Measurements from ENCODE around the gene MEG3.
"Not testable (repeated sequence)": the region's sequence is repeated elsewhere in the genome, so short reads cannot be mapped to it uniquely, and the experiment has no call there.

MEG3 gene

GRCh38 chr14:100816950-100817901, 8.7 kb upstream of the MEG3 start:
- no peak for DNase-seq

GRCh38 chr14:100818221-100818699, 7.7 kb upstream of the MEG3 start:
- DNase-seq, result no peak

DNA sequence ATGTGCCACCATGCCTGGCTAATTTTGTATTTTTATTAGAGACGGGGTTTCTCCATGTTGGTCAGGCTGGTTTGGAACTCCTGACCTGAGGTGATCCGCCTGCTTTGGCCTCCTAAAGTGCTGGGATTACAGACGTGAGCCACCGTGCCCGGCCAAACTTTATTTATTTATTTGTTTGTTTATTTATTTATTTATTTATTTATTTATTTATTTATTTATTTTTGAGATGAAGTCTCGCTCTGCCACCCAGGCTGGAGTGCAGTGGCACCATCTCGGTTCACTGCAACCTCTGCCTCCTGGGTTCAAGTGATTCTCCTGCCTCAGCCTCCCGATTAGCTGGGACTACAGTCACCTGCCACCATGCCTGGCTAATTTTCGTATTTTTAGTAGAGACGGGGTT, 7.0 kb upstream of the MEG3 start:
- DNase-seq, result not testable (repeated sequence)

- no peak for DNase-seq
Measured at GRCh38 chr14:100819453-100819828, 6.5 kb upstream of the MEG3 start.

GRCh38 chr14:100819829-100820475, 6.0 kb upstream of the MEG3 start:
- DNase-seq, result no peak

- no peak for DNase-seq
Measured at GRCh38 chr14:100820957-100821356, 5.0 kb upstream of the MEG3 start.

DNA sequence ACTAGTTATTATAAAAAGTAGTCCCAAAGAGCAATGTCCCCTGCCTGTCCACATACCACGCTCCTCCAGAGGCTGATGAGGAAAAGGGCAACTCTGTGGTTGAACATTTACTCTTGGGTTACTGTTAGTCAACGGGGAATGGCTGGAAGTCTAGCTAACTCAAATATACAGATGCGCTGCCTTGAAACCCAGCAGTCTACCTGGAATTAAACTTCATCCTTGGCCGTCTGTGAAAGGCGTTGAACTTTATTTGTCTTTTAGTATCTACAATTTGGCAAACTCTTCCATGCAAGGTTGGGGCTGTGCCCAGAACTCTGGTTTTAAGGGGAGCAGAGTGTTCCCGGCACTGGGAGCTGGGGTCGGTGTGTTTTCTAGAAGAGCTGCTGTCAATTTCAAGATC, 3.9 kb upstream of the MEG3 start:
- no peak for DNase-seq

- no peak for DNase-seq
Measured at GRCh38 chr14:100822532-100823296, 3.2 kb upstream of the MEG3 start.

GRCh38 chr14:100823413-100824080, 2.4 kb upstream of the MEG3 start:
- DNase-seq, result no peak

DNA sequence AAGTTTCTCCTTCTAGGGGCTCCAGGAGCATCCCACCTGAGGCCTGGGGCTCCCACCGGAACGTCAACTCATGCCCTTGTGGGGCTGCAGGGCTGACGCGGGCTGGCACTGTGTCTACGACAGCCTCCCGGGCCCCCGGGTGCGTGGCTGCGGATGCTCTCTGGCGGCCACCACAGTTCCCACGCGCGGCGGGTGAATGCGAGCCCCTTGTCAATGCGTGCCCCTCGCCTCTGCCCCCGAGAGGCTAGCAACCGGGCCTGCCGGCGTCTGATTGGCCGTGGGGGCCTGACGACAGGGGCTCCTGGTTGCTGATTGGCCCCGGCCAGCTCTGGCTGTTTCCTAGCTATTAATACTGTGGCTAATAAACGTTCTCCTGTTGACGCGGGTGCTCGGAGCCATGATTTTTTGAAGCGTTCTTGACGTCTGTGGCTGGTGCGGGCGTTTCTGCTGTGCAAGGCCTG, 1.8 kb upstream of the MEG3 start:
- no peak for DNase-seq

DNA sequence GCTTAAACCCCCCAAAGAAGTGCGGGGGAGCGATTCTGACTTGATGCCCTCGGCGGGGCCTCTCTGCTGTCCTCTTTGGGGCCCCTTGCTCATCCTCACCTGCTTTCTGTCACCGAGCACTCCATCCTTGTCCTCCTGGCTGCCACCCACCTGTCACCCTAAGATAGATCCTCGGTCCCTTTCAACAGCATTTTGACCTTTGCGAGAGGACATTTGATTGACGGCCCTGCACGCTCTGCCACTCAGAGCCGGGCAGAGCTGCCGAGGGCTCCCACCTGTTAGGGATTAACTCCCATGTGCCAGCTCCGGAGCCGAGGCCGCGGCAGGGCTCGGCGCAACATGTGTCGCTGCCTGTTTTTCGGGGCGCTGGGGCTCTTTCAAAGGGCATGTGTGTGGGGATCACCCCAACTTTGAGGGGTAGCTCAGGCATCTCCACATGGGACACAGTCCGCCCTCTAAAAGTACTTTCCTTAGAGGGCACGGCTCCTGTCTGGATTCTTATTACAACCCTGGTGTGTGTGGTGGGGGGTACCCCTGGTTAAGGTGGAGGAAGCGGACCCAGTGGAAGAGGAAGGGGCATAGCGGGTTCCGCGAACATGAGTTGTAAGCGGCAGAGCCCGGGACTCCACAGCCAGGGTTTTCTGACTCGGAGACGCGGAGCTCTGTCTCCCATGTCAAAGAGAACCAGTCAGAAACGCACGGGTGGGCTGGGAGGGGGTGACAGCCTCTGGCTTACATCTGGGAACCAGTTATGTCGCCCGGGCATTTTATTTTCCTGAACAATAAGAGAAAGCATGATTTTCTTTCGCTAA, 811 bp upstream of the MEG3 start:
- DNase-seq, result no peak

DNA sequence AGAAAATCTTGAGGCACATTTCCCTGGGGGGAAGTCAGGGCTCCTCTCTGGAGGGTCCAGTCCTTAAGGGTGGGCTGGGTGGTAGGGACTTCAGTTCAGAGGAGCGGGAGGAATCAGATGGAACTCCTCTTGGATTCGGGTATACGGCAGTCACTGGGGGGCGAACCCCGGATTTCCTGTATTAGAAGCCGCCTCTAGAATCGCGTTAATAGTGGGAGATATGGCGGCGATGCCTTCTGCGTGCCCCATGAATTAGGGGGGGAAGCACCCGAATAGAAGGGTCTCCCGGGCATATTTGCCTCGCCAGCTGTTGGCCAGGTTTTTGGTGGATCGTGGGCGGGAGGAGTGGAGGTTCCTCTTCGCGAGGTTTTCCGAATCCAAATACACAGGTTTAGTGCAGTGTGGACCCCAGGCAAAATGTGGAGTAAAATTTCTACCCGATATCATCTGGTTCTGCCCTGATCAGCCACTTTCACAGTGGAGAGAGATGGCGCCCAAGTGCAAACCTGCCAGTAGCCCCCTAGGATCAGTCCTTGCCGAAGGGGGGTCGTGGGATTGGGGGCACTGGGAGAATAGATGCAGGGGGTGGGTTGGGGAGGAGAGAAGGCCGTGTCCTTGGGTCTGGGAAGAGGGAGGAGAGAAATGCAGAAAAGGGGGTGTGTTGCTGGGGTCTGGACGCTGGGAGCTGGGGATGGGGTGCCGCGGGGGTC, 628 bp downstream of the MEG3 start:
- no peak for DNase-seq

DNA sequence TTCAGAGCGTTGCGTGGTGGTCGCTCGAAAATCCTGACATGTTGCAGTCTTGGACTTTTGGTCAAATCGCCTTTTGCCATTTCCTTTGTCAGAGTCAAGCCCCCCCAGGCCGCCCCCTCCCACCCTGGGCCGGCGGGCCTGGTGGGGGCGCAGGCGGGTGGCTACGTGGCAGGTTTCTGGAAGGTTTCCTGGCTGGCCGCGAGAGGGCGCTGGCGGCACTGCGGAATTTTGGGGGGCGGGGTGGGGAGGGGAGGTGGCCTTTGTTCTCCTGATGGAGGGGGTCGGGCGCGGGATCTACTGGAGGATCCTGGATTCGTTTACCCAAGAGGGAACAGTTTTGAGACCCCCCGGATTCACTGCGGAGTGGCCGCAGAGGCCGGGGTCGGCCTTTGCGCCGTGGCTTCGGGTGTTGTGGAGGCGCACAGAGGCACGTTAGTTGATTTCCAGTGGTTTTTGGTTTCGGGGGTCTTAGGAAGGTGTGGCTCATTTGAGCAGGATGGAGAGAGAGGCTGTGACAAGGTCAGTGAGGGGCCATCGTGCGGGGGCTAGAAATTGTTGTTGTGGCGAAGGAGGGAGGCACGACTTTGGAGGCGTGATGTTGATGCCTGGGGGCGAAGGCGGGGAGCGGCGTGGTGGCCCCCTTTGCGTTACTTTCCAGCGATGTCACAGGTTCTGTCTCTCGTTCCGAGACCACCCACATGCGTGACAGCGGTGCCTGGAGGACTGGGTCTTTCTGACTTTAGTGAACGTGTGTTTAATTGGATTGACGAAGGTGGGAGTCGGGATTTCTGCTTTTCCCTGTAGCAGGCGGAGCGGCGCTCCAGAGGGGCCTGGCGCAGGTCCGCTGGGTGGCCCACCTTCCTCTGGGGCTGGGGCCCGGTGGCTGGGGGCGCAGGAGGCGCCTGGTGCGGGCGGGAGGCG, 1.4 kb downstream of the MEG3 start:
- DNase-seq, result no peak

DNA sequence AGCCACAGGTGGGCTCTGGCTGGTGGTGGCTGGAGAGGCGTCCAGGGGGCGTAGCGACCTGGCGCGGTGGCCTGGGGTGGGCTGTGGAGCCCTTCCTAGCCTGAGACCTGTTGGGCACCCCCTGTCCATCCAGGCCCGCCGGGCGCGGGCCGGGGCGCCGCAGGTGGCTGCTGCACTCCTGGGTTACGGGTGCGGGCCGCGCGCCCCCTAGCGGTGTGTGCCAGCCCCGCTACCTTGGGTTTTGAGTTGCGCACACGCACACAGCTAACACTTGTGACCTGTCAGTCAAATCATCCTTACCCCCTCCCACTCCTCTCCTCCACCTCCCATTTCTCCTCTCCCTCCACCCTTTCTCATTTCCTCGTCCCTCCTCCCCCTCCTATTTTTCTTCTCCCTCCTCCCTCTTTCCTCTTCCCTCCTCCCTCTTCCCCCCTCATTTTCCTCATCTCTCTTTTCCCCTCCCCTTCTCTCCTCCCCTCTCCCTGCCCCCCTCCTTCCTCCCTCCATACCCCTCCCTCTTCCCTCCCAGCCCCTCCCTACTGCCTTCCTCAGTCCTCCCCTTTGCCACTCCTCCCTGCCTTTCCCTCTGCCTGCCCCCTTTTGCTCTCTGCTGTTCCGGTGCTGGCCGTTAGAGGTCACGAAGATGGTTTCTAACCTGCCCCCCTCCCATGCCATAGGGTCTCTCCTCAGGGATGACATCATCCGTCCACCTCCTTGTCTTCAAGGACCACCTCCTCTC, 2.3 kb downstream of the MEG3 start:
- peak; percentile 26 for DNase-seq

- no peak for DNase-seq
Measured at GRCh38 chr14:100830681-100831080, 4.8 kb downstream of the MEG3 start.

DNA sequence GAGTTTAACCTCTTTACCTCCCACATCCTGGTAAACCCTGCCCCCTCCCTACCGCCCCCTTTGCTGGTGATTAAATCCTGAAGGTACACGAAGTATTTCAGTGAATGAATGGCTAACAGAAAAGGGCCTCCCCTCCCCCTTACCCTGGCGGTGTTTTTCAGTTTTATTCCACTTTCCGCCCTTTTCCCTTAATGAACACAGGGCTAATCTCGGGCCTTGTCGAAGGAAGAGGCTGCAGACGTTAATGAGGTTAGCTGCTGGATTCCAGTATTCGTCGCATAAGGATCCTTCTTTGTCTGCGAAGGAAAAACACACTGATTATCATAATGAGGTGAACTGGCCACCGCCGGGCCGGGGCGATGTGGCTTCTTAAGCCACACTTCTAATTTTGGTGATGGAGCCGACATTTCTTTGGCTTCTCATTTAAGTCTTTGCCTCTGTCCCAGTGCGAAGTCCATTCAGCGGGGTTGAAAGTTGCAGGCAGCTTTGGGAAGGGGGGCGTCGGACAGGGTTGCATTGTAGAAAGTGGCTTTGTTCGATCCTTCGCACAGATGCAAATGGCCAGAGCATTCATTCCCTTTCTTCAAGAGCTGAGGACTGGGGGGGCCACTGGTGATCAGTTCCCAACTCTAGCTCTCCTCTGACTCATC, 6.5 kb downstream of the MEG3 start:
- no peak for DNase-seq

DNA sequence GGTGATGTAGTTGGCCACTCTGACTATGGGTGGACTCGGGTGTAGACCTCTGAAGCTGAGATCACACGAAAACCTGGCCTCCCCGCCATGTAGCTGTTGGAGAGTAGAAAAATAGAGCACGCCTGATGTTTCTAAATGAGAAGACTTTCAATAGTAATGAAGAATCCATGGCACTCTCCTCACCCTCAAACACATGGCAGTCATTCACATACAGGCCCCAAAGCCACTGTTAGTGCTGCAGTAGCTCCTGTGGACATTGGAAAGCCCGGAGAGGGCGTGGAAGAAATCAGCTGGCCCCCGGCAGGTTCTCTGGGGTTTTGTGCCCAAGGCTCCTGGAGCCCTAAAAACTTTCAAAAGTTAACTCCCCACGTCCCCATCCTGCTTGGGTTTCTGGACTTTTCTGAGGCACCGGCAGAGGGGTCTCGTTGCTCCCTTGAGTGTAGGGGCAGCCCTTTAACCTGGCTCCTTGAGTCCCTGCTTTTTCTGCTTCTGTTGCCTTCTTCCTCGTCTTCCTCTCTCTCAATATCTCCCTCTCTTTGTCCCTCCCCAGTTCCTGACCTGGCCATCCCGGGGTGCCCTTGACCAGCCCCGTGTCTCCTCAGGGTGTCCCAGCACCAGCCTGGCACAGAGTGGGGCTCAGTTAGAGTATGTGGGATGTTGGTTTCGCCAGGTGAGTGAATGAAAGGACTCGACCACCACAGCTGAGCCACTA, 8.3 kb downstream of the MEG3 start:
- no peak for DNase-seq
